Gastroesophageal sphincter (tissue), 3 donors: ENCODE results near the gene ACER1.

Experiments
- POLR2A ChIP-seq, 2 donors: fragments of 450-650 bp; IDR thresholded peaks; one replicate each; pipeline ENCODE4 v1.6.1; 2017; ENCODE audit warnings: antibody characterized with exemption in 2 of 2, mild to moderate bottlenecking in 2 of 2, moderate library complexity in 1 of 2
- TF ChIP-seq, protein P1 (sequence below), 4 experiments: fragments of 200-600 bp in 2 of 4; fragments of 450-650 bp in 2 of 4; sonication (generic) in 1 of 4; IDR thresholded peaks; one replicate each; pipeline ENCODE4 v1.5.1; 2017 to 2019; ENCODE audit warnings: antibody characterized with exemption in 4 of 4, mild to moderate bottlenecking in 2 of 4, moderate library complexity in 2 of 4

DNA sequence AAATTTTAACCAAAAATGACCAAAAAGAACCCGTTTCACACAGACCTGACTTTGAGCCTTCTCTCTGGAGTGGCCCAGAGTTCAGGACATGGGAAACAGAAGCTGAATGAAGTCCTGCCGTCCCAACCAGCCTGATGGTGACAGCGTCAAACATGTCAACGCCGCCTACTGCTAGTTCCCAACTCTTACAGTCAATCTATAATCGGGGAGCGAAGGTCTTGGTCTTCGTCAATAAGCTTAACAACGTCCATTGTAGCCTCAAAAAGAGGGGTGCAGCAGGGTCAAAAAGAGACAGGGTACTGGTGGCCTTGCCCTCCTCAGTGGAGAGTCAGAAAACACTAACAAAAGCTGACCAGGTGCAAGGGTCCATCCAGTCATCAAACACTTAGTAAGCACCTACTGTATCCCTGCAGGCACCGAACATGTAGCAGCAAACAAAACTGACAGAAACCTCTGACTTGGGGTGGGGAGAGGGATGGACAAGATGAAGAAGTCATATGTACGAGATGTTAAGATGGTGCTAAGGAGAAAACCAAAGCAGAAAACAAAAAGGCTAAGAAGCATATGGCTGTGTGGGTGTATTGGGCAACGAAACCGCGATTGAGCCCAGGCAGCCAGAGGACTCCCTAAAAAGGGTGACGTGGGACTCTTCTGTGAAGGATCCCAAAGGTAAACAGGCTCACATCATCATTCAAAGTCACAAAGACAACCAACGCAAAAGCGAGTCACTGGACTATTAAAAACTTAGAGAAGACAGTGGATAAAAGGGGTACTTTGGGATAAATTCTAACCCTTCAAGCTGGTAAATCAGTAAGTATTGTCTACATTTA, 65.6 kb downstream of the ACER1 start:
- no peak for TF ChIP-seq POLR2A (IDR thresholded peaks at IDR 0.05)
- TF ChIP-seq, protein P1, sequence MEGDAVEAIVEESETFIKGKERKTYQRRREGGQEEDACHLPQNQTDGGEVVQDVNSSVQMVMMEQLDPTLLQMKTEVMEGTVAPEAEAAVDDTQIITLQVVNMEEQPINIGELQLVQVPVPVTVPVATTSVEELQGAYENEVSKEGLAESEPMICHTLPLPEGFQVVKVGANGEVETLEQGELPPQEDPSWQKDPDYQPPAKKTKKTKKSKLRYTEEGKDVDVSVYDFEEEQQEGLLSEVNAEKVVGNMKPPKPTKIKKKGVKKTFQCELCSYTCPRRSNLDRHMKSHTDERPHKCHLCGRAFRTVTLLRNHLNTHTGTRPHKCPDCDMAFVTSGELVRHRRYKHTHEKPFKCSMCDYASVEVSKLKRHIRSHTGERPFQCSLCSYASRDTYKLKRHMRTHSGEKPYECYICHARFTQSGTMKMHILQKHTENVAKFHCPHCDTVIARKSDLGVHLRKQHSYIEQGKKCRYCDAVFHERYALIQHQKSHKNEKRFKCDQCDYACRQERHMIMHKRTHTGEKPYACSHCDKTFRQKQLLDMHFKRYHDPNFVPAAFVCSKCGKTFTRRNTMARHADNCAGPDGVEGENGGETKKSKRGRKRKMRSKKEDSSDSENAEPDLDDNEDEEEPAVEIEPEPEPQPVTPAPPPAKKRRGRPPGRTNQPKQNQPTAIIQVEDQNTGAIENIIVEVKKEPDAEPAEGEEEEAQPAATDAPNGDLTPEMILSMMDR (IDR thresholded peaks at IDR 0.05), result no peak
